NCI-H2029 (cell line): Measurements from ENCODE around the gene ZBTB12.

Source experiments
- DNase-seq: peaks from one replicate; lab custom pipeline; 2025; lab: John Stamatoyannopoulos, UW

Gene ZBTB12

GRCh38 chr6:31897612-31898382 lies 4.1 kb downstream of the ZBTB12 start, which contains the start of gene EHMT2:
Gene EHMT2 (minus strand): TSS chr6:31897698. CDS start chr6:31897677, 21 bp downstream.
- DNase-seq = peak; percentile 76

GRCh38 chr6:31896856-31897611 lies 4.9 kb downstream of the ZBTB12 start:
- no peak for DNase-seq

- no peak for DNase-seq
Measured at GRCh38 chr6:31896493-31896855, 5.4 kb downstream of the ZBTB12 start.

DNA sequence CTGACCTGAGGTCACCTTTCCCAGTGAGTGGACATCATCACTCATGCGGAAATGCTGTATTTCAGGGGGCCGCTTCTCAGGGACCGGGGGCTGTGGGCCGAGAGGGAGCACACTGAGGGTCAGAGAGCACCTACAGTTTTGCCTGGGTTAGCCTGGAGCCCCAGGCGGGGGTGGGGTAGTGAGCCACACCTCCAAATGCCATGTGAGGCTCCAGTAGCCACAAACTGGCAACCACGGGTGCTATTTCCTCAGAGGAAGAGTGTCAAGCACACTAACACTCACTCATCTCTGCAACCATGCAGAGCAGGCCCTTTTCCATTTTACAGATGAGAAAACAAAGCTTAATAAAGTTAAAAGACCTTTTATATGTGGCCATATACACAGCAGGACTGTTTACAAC lies 9.1 kb downstream of the ZBTB12 start:
- no peak for DNase-seq

GRCh38 chr6:31889331-31889972 lies 12.4 kb downstream of the ZBTB12 start:
- no peak for DNase-seq

DNA sequence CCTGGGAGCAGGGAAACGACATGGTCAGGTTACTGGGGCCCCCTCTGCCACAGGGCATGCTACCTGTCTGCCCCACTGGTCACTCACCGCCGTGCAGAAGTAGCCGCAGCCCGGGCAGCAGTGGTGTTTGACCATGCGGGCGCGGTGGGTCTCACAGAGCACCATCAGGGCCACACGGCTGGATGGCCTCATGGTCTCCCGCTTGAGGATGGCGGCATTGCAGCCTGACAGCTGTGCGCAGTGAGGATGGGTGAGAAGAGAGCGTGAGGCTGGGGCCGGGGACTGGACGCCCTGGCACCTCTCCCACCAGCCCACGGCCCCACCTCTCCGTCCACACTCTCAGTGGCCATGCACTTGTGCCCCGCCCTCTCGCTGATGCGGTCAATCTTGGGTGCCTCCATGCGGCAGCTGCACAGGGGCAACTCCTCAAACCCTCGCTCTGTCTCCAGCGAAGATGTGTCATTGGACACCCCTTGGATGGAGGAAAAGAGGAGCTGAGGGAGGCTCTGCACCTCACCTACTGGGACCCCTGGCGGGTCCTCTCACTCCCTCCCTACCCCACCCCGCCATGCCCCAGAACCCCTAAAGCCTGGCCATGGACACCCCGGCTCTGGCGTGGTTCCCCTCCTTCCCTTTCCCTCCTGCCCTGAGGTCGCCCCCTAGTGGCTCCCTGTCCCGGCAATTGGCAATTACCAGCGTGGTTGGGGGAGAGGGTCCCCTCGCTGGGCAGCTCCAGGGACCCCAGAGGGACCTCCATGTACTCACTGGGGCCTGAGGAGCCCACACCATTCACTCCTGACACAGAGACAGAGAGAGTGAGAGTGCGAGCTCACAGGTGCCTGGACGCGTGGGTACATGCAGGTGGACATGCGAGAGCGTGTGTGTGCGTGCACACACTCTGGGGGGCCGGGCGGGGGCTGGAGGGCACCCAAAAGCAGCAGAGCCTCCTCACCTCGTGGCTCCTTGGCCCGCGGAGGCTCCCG lies 13.3 kb downstream of the ZBTB12 start:
- DNase-seq = no peak

GRCh38 chr6:31887173-31888007 lies 14.5 kb downstream of the ZBTB12 start:
- DNase-seq = no peak

GRCh38 chr6:31886541-31886991 lies 15.3 kb downstream of the ZBTB12 start:
- no peak for DNase-seq

DNA sequence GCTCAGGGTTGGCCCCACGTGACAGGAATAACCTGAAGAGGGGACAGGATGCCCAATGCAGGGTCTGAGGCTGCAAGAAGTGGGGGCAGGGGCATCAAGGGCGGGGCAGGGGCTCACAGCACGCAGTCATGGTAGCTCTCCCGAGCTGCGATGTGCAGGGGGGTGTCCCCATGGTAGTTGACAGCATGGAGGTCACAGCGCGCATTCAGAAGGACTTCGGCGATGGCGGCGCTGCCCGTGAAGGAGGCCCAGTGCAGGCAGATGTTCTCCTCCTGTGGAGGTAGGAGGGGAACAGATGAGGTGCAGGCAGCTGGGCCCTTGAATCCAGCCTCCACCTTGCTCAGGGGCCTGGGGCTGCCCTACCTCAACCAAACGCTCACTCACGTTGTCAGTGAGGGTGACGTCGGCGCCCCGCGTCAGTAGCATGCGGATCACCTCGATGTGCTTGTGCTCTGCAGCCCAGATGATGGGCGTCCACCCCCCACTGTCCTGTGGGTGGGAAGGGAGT lies 17.3 kb downstream of the ZBTB12 start:
- no peak for DNase-seq

- DNase-seq = no peak
Measured at GRCh38 chr6:31883676-31884075, 18.2 kb downstream of the ZBTB12 start.

GRCh38 chr6:31882344-31882743 lies 19.5 kb downstream of the ZBTB12 start:
- DNase-seq = peak; percentile 32

DNA sequence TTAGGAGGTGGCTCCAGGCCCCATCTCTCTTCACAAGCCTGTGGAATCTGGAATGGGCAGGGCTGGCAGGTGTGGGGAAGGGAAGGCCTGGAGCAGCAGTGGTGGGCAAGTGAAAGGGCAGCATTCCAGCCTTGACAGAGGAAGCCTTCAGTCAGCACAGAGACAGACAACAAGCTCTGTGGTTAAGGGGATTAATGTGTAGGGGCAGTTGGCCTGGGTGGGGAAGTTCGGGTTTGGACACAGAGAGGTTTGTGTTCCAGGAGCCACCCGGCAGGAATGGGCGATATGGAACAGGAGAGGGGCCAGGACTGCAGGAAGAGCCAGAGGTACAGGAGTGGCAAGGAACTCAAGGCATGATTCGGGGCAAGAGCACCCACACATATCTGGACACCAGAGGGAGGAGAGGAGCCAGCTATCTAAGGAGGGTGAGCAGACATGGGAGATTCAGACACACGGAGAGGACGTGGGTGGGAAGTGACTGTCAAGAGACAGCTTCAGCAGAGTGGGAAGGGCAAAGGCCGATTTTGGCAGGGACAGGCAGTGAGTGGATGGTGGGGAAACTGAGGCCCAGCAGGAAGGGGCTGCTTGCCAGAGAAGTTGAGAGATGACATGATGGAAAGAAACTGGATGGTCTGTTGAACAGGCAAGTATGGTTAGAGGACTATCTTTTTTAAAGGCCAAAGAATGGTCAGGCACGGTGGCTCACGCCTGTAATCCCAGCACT lies 20.6 kb downstream of the ZBTB12 start:
- DNase-seq = no peak

DNA sequence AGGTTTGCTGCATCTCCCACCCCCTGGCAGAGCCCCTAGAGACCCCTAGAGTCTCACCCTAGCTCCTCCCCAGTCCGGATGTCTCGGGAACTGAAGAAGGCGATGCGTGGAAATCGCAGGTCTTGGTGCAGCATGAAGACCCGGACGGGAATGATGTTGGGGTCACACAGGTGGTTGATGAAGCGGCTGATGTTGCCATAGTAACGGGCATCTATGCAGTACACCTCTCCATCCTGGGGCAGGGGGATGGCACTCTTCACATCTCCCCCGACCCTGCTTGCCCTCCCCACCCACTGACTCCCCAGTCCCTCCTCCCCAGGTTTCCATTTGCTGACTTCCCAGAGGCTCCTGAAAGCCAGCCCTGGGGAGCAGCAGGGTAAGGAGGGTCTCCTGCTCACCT lies 21.3 kb downstream of the ZBTB12 start:
- no peak for DNase-seq

DNA sequence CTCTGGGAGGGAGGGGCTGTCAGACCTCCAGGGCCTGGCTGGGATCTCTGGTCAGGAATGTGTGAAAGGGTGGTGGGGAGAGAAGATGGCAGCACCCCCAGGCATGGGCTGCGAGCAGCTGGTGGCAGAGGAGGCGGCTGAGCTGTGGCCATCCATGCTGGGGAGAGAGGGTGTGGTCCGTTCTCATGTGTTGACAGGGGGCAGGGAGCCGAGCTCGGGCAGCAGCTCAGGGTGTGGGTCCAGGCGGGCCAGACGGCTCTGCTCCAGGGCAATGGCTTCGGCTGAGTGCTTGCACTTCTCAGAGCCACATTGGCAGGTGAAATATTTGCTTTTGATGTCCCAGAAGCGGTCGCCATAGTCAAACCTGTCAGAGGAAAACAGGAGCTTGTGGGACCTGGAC lies 22.0 kb downstream of the ZBTB12 start:
- no peak for DNase-seq

- DNase-seq = no peak
Measured at GRCh38 chr6:31879143-31879542, 22.7 kb downstream of the ZBTB12 start.

- DNase-seq = no peak
Measured at GRCh38 chr6:31878726-31879125, 23.2 kb downstream of the ZBTB12 start, which contains the start of gene SLC44A4. Gene SLC44A4 (minus strand): TSS chr6:31878997. CDS start chr6:31878980, 17 bp downstream.

- no peak for DNase-seq
Measured at GRCh38 chr6:31878222-31878621, 23.7 kb downstream of the ZBTB12 start.

DNA sequence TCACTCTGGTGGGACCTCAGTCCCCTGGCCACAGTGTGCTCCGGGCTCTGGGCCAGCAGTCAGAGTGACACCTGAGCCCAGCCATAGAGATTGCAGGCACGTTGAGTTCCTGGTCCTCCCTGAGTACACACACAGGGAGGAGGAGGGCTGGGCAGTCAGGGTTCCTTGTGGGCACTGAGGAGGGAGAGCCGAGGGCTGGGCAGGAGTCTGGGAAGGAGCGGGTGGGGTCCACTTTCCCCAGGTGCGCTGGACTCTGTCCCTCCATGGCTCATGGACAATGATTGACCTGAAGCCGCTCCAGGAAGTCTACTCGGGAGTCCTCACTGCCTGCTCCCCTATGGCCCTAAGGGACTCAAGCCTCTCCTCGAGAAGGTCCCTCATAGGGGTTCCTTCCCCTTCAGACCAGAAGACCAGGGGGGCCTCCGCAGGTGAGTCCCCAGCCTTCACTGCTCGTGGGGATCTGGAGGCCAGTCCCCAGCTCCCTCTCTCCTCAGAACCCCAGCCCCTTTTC lies 24.2 kb downstream of the ZBTB12 start:
- DNase-seq = peak; percentile 46

DNA sequence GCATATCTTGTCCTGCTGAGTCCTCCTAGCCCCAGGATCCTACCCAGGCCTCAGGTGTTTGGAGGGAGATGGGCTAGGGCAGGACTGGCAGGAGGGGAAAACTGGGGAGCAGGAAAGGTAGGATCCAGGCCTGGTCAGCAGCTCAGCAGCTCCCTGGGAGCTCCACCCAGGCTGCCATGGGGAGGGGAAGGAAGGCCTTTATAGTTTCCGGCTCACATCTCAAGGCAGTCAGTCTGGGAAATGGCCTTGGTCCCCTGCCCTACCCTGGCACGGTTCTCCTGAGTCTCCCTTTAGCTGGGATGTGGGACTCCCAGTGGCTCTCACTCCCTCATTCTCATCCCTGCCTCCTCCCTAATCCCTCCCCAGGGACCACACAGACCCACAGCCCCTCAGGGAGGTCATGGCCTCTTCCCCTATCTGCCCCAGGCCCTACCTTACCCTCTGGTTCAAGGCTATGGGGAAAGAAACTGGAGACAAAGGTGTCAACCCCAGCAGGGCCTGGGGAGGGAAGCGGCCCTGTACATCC lies 24.7 kb downstream of the ZBTB12 start:
- no peak for DNase-seq
